PFSK-1 (cell line): ENCODE data around the gene CDC16.

ENCODE experiments used
- FOXP2 ChIP-seq: optimal IDR thresholded peaks from 2 replicates; pipeline ENCODE3; 2011; ENCODE audit warnings: borderline replicate concordance, control low read depth, inconsistent platforms; ENCODE audit not compliant: insufficient read depth; ENCODE audit errors: extremely low read length, extremely low read depth
- POLR2AphosphoS5 ChIP-seq: IDR thresholded peaks from 2 replicates; pipeline ENCODE4 v1.6.1; 2012; ENCODE audit warnings: low read depth, mild to moderate bottlenecking, control low read depth, low read length, moderate library complexity
- REST ChIP-seq, 2 experiments: IDR thresholded peaks; 2 replicates each; pipeline versions ENCODE4 v1.6.1 to v1.8.0; 2011 to 2012; ENCODE audit warnings: low read depth in 2 of 2, low read length in 2 of 2, control low read depth in 1 of 2, inconsistent platforms in 1 of 2, mild to moderate bottlenecking in 1 of 2, moderate library complexity in 1 of 2; ENCODE audit not compliant: insufficient read depth in 1 of 2
- SIN3A ChIP-seq: IDR thresholded peaks from 2 replicates; pipeline ENCODE4 v1.6.1; 2012; ENCODE audit warnings: mild to moderate bottlenecking, low read length, moderate library complexity, borderline replicate concordance; ENCODE audit not compliant: insufficient read depth
- TAF1 ChIP-seq: IDR thresholded peaks from 2 replicates; pipeline ENCODE4 v1.6.1; 2012; ENCODE audit warnings: low read length, control low read depth, borderline replicate concordance; ENCODE audit not compliant: insufficient read depth

The CDC16 gene

GRCh38 chr13:114266241-114266640, 31.5 kb downstream of the CDC16 start:
- TF ChIP-seq FOXP2: no peak
- TF ChIP-seq REST (IDR thresholded peaks at IDR 0.05; ENCODE audit: insufficient read depth in 1 of 2, low read depth in 2 of 2, low read length in 2 of 2): no peak
- TF ChIP-seq POLR2AphosphoS5: no peak

- TF ChIP-seq FOXP2: no peak
- no peak for TF ChIP-seq REST (IDR thresholded peaks at IDR 0.05; ENCODE audit: insufficient read depth in 1 of 2, low read depth in 2 of 2, low read length in 2 of 2)
- TF ChIP-seq TAF1: no peak
- no peak for TF ChIP-seq SIN3A
- no peak for TF ChIP-seq POLR2AphosphoS5
Observed at GRCh38 chr13:114268344-114269280, 33.9 kb downstream of the CDC16 start.

GRCh38 chr13:114269281-114269770, 34.6 kb downstream of the CDC16 start:
- no peak for TF ChIP-seq FOXP2
- no peak for TF ChIP-seq REST (IDR thresholded peaks at IDR 0.05; ENCODE audit: insufficient read depth in 1 of 2, low read depth in 2 of 2, low read length in 2 of 2)
- no peak for TF ChIP-seq POLR2AphosphoS5
- no peak for TF ChIP-seq SIN3A

- TF ChIP-seq REST (IDR thresholded peaks at IDR 0.05; ENCODE audit: insufficient read depth in 1 of 2, low read depth in 2 of 2, low read length in 2 of 2) (no peak), TAF1 (no peak), FOXP2 (no peak), POLR2AphosphoS5 (no peak), SIN3A (no peak)
Observed at GRCh38 chr13:114272977-114273376, 38.3 kb downstream of the CDC16 start.
